AG10803 (cell line): ENCODE results near the gene PPM1E.

Experiments
- DNase-seq: peaks from one replicate; pipeline ENCODE4 v3.0.0; 2010; ENCODE audit warnings: low read depth
- H3K4me3 ChIP-seq: 2 replicates; pipeline ENCODE4 v1.5.1; 2011; ENCODE audit warnings: mild to moderate bottlenecking, low read length, control low read depth
- CTCF ChIP-seq: conservative IDR thresholded peaks from 2 replicates; pipeline ENCODE4 v1.5.1; 2011; ENCODE audit warnings: mild to moderate bottlenecking, low read length, control low read depth, inconsistent platforms

PPM1E gene

GRCh38 chr17:58995247-58995940 is 239.7 kb downstream of the PPM1E start:
- H3K4me3 ChIP-seq = no peak overlapping the region
- peak; percentile 34 for DNase-seq
- TF ChIP-seq CTCF = no peak

GRCh38 chr17:58996968-58997367 is 241.3 kb downstream of the PPM1E start:
- no peak for DNase-seq
- no peak overlapping the region for H3K4me3 ChIP-seq
- TF ChIP-seq CTCF = no peak

- H3K4me3 ChIP-seq = no peak overlapping the region
- TF ChIP-seq CTCF = no peak
- DNase-seq = no peak
These were observed 242.3 kb downstream of the PPM1E start for GRCh38 chr17:58997756-58998553.

GRCh38 chr17:58998871-58999270 is 243.2 kb downstream of the PPM1E start:
- no peak for DNase-seq

GRCh38 chr17:58999500-58999899 is 243.8 kb downstream of the PPM1E start:
- no peak for DNase-seq
- no peak for TF ChIP-seq CTCF
- H3K4me3 ChIP-seq = no peak overlapping the region

More at GRCh38 chr17:58998871-58999270, 243.2 kb downstream of the PPM1E start:
- no peak overlapping the region for H3K4me3 ChIP-seq
- TF ChIP-seq CTCF = no peak

- H3K4me3 ChIP-seq = no peak overlapping the region
- TF ChIP-seq CTCF = no peak
- no peak for DNase-seq
These were observed 244.4 kb downstream of the PPM1E start for GRCh38 chr17:59000022-59000421.
